BJ (cell line): ENCODE measurements around the gene NNMT. TPM values are rescaled to one million over a fixed set of nuclear protein-coding genes. Genes with fewer than 3 reads are reported as not detected.

Experiments
- CTCF ChIA-PET: fragments of 350-600 bp; formaldehyde crosslinking; extraction: SDS; loops from one replicate; lab custom pipeline; 2021; ENCODE audit warnings: antibody characterized with exemption, inconsistent platforms; lab: Yijun Ruan, JAX
- POLR2A ChIA-PET: fragments of 300-600 bp; sonication (Branson Sonifier 250); formaldehyde crosslinking; extraction: SDS; loops from one replicate; lab custom pipeline; 2021; ENCODE audit warnings: antibody characterized with exemption; lab: Charles Lee
- DNase-seq: peaks from one replicate; pipeline ENCODE4 v3.0.0-alpha.2; 2011; ENCODE audit warnings: low read depth
- H3K27me3 ChIP-seq: 2 replicates; pipeline ENCODE4 v1.6.0; 2011; ENCODE audit warnings: low read length; ENCODE audit not compliant: control insufficient read depth, insufficient read depth
- H3K36me3 ChIP-seq: 2 replicates; pipeline ENCODE4 v1.5.1; 2011; ENCODE audit warnings: low read length; ENCODE audit not compliant: control insufficient read depth, insufficient read depth
- H3K4me3 ChIP-seq: 2 replicates; pipeline ENCODE4 v1.5.1; 2011; ENCODE audit warnings: low read depth, mild to moderate bottlenecking, control low read depth, low read length
- CTCF ChIP-seq: IDR thresholded peaks from 2 replicates; pipeline ENCODE4 v1.5.1; 2011; ENCODE audit warnings: low read depth, mild to moderate bottlenecking, control low read depth, inconsistent platforms, low read length, moderate library complexity; ENCODE audit not compliant: insufficient read depth
- polyA minus RNA-seq: library from RNA; depleted of rRNA, polyadenylated mRNA; stranded (reverse); fragments of >200 nt; gene quantifications from 2 replicates; pipeline ENCODE4 v1.2.3, GENCODE V29; 2011; rRNA and poly(A)+ RNA removed
- polyA plus RNA-seq: library from polyadenylated mRNA; depleted of rRNA; stranded (reverse); fragments of >200 nt; gene quantifications from 2 replicates; pipeline ENCODE4 v1.2.3, GENCODE V29; 2011; rRNA removed

NNMT gene
- polyA plus RNA-seq (590 and 724 TPM in 2 replicates), polyA minus RNA-seq (207 and 313 TPM in 2 replicates)

- Histone ChIP-seq H3K4me3 (peak within 1 kb of the TSS; percentile 88), H3K27me3 (no peaks in the 10 kb centered on the region), H3K36me3 (peaks cover 4% of the 10 kb centered on the region)
- no peak; the same call in 1 of the 2 replicates for TF ChIP-seq CTCF
- DNase-seq = peak; percentile 95
- ChIA-PET CTCF (interaction anchor here (0.6 to 1.6 kb wide), 4 partner anchors 15 to 49 kb away, joined by 3 to 6 read pairs (median 4); no protein-coding TSS in a partner anchor), POLR2A (interaction anchor here (0.6 to 1.9 kb wide), 7 partner anchors 9 to 136 kb away, joined by 3 to 43 read pairs (median 6); no protein-coding TSS in a partner anchor)
Observed at GRCh38 chr11:114295676-114296604, at the start of gene NNMT. Gene NNMT (plus strand): TSS chr11:114296399. CDS start chr11:114296557, 158 bp downstream.

GRCh38 chr11:114247070-114247789, 49.0 kb upstream of the NNMT start:
- no peak for TF ChIP-seq CTCF
- no peak for DNase-seq
- no peaks in the 10 kb centered on the region for H3K36me3 ChIP-seq
- ChIA-PET POLR2A (no interaction called here), CTCF (interaction anchor here (6.2 kb wide), 1 partner anchor 14 kb away, joined by 56 read pairs; no protein-coding TSS in a partner anchor)
- H3K4me3 ChIP-seq = no peak overlapping the region
- peaks cover 3% of the 10 kb centered on the region for H3K27me3 ChIP-seq

- no peaks in the 10 kb centered on the region for H3K27me3 ChIP-seq
- ChIA-PET POLR2A (no interaction called here), CTCF (interaction anchor here (1.0 to 6.2 kb wide), 2 partner anchors 9 to 11 kb away, joined by 4 to 56 read pairs; no protein-coding TSS in a partner anchor)
- no peak overlapping the region for H3K4me3 ChIP-seq
- no peaks in the 10 kb centered on the region for H3K36me3 ChIP-seq
- no peak for DNase-seq
- no peak for TF ChIP-seq CTCF
Observed at GRCh38 chr11:114250180-114250579, 46.0 kb upstream of the NNMT start.

GRCh38 chr11:114250993-114251814, 45.0 kb upstream of the NNMT start:
- ChIA-PET CTCF (interaction anchor here (0.9 to 6.2 kb wide), 2 partner anchors 10 to 215 kb away, joined by 3 to 56 read pairs; no protein-coding TSS in a partner anchor), POLR2A (no interaction called here)
- Histone ChIP-seq H3K36me3 (no peaks in the 10 kb centered on the region), H3K27me3 (no peaks in the 10 kb centered on the region; the same call in 1 of the 2 replicates), H3K4me3 (no peak overlapping the region)
- no peak for TF ChIP-seq CTCF
- no peak for DNase-seq
